GM18526 (cell line): ENCODE measurements around the gene KIF21A.

Source experiments
- POLR2A ChIP-seq: IDR thresholded peaks from 3 replicates; pipeline ENCODE4 v1.6.1; 2011; ENCODE audit not compliant: insufficient read length; ENCODE audit errors: extremely low read depth

KIF21A gene

DNA sequence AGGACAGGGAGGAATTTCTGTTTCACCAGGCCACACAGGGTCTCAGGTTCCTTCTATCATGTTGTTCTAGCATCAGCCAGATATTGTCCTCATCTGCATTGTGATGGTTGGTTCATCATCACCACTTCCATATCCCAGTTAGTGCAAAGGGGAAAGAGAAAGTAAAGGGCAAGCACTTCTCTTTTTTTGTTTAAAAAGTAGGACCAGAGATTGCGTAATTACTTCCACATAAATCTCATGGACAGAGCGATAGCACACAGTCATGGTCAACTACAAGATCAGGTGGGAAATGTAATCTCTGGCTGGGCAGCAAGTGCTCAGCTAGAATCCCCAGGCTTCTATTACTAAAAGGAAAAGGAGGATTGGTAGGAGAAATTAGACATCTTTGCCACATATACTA lies 155.1 kb downstream of the KIF21A start:
- no peak for TF ChIP-seq POLR2A

DNA sequence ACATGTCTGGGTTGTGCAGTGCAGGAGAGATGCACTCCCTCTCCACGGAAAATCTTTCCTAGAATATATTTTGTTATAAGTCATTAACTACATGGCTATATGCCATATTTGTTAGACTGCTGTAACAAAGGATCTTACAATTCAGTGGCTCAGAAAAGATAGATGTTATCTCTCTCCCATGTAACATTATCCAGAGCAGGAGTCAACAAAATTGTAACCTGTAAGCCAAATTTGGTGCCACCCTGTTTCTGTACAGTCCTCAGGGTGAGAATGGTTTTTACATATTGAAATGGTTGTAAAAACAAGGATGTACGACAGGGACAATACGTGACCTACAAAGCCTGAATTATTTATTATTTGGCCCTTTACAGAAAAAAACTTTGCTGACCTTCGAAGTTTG lies 155.5 kb downstream of the KIF21A start:
- TF ChIP-seq POLR2A, result no peak

DNA sequence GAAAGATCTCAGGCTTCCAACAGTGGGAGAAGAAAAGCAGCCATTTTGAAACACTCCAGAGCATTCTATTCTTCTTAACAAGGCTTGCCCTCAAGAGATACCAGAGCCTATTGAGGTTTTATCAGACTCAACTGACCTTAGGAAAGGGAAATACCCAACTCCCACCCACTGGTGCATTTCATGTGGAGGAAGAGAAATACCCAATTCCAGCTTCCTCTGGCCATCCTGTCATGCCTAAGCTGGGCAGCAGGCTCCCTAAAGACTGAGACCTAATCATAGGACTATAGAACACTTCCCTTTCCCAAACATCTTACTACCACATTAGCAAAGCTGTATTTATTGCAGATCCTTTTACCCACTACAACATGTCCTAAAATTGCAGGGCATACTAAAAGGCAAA lies 164.5 kb downstream of the KIF21A start:
- no peak for TF ChIP-seq POLR2A

DNA sequence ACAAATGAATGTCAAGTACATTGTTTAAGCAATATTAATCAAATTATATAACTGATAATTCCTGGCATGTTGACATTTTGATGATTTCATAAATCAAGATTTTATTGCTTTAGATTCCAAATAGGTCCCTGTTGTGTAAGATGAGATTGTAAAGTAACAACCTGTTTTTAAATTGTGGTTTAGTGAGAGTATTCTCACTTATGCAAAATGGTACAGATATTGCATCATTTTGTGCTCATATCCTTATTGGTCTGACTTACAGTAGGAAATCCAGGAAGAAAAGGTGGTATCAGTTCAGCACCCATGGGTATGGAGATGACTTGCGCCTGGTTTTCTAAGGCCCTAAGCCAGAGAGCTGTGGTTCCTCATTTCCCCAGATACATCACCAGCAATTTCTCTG lies 165.5 kb downstream of the KIF21A start:
- TF ChIP-seq POLR2A, result no peak

DNA sequence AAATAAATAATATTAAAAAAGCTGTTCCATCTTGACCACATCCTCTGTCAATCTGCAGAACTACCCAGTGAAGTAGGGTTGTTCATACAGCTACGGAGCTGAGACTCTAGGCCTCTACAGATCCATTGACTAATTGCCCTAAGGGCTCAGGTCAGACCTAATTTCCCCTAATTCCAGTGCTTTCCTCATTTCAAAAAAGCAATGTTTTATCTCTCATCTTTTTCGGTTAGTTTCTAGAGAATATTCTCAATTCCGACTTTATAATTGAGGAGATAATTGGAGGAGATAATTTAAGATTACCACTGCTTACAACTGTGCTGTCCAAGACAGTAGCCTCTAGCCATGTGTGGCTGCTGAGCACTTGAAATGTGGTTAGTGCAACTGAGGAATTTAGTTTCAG lies 167.1 kb downstream of the KIF21A start:
- no peak for TF ChIP-seq POLR2A

DNA sequence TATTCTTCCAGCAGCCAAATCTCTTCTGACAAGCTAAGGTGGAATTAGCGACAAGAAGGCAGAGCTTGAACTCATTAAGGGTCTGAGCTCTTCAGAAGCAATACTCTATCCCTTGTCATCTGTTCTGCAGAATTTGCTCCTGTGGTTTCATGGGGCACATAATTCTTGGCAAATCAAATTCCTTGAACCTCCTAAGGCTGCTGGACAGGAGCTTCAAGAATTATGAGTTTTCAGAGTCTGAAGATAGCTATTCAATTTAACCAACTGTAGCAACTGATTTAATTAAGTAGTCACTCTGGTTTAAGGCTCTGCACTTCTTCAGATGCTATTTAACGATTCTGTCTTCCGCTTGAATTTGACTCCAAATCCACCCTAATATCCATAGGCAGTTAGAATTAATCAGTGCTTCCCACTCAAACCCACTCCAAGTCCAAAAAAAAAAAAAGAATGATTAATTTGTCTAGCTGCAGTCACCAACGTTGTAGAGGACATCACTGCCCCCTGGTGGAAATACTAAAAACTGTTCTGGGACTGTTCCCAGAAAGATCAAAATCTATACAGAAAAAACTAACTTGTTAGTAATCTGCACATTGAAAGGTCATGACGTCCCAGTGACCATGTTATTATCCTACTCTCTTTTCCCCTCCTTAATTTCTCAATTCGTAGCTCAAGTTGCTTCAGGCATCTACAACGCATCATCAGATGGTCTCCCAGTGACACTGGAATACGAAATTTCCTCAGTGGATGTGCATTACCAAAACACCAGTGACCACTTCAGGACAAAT lies 169.9 kb downstream of the KIF21A start:
- TF ChIP-seq POLR2A, result no peak

DNA sequence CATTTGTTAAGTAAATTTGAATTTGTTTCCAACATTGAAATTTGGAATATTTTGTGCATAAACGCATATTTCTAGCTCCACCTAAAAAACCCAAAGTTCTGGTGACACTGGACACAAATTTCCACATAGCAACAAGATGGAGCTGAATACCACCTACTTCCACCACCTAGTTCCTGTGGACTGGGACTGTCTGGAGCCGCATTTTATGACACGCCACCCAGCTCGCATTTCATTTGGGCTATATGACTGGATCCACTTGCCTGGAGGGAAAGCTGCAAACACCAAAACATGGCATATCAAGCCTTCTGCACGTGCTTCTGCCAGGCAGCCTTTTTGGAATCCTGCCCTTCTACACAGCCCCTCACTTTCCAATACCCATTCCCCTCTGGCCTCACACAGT lies 173.4 kb downstream of the KIF21A start:
- no peak for TF ChIP-seq POLR2A

DNA sequence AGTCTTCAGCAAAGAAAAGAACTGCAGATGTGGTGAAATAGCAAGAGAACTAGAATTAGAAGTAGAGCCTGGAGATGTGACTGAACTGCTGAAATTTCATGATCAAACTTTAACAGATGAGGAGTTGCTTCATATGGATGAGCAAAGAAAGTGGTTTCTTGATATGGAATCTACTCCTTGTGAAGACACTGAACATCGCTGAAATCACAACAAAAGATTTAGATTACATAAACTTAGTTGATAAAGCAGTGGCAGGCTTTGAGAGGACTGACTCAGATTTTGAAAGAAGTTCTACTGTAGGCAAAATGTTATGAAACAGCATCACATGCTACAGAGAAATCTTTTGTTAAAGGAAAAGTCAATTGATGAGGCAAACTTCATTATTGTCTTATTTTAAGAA lies 175.0 kb downstream of the KIF21A start:
- TF ChIP-seq POLR2A, result no peak

DNA sequence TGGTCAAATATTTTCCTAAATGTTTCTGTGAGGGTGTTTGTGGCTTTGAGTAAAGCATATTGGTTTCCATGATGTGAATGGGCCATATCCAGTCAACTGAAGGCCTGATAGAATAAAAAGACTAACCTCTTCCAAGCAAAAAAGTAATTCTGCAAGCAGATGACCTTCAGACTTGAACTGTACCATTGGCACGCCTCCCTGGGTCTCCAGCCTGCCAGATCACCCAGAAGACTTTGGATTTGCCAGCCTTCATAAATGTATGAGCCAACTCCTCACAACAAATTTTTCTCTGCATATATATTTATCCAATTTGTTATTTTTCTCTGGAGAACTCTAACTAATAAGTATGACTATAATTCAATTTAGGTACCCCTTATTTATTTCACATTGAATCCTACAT lies 190.3 kb downstream of the KIF21A start:
- TF ChIP-seq POLR2A, result no peak
